OCI-LY3 (cell line): ENCODE data around the gene KCTD14.

Experiments used
- EZH2phosphoT487 ChIP-seq: fragments of 200-600 bp; shearing (Covaris generic); IDR thresholded peaks from 2 replicates; pipeline ENCODE4 v1.6.1; 2018; ENCODE audit warnings: antibody characterized with exemption, mixed run types, low read depth
- TF ChIP-seq, protein P1 (sequence below): fragments of 200-600, 300-600 bp; sonication (generic); IDR thresholded peaks from 2 replicates; pipeline ENCODE4 v1.5.1; 2014; ENCODE audit warnings: antibody characterized with exemption, low read length, low read depth

DNA sequence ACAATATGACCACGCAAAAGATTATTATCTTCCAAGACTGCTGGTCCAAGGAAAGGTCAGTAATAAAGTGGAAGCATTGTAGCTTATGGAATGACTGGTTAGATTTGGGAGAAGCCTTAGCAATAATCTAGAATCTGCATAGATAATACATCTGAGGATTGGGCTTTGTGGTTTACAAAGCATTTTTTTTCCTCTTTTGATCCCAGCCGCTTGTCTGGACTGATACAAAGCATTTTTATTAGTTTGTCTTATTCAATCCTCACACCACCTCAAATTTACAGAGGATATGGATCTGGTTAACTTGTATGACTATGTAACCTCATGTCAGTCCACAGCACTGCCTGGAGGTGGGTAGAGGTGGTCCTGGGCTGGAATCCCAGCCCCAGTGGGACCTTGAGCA, 39.6 kb upstream of the KCTD14 start:
- TF ChIP-seq, protein P1, sequence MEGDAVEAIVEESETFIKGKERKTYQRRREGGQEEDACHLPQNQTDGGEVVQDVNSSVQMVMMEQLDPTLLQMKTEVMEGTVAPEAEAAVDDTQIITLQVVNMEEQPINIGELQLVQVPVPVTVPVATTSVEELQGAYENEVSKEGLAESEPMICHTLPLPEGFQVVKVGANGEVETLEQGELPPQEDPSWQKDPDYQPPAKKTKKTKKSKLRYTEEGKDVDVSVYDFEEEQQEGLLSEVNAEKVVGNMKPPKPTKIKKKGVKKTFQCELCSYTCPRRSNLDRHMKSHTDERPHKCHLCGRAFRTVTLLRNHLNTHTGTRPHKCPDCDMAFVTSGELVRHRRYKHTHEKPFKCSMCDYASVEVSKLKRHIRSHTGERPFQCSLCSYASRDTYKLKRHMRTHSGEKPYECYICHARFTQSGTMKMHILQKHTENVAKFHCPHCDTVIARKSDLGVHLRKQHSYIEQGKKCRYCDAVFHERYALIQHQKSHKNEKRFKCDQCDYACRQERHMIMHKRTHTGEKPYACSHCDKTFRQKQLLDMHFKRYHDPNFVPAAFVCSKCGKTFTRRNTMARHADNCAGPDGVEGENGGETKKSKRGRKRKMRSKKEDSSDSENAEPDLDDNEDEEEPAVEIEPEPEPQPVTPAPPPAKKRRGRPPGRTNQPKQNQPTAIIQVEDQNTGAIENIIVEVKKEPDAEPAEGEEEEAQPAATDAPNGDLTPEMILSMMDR, result no peak
- TF ChIP-seq EZH2phosphoT487, result no peak
